Testis (tissue), 3 donors: ENCODE results near the gene DDX54. TPM values are rescaled to one million over a fixed set of nuclear protein-coding genes. Genes with fewer than 3 reads are reported as not detected.

Experiments
- DNase-seq: peaks from one replicate; pipeline ENCODE4 v3.0.0-alpha.2; 2019
- H3K27ac ChIP-seq, 2 donors: fragments of 200-600 bp; sonication (generic); one replicate each; pipeline ENCODE4 v1.5.1; 2019
- H3K27me3 ChIP-seq: fragments of 200-600 bp; sonication (generic); one replicate; pipeline ENCODE4 v1.5.1; 2019
- H3K36me3 ChIP-seq: fragments of 200-600 bp; sonication (generic); one replicate; pipeline ENCODE4 v1.5.1; 2017; ENCODE audit warnings: low read depth; ENCODE audit errors: missing control alignments
- H3K4me1 ChIP-seq: fragments of 200-600 bp; sonication (generic); one replicate; pipeline ENCODE4 v1.5.1; 2019
- H3K4me3 ChIP-seq, 2 donors: fragments of 200-600 bp; sonication (generic); one replicate each; pipeline ENCODE4 v1.5.1; 2017 to 2019
- H3K9me3 ChIP-seq: fragments of 200-600 bp; sonication (generic); one replicate; pipeline ENCODE4 v1.5.1; 2017
- POLR2A ChIP-seq: fragments of 450-650 bp; IDR thresholded peaks from one replicate; pipeline ENCODE4 v1.6.1; 2017; ENCODE audit warnings: antibody characterized with exemption, mild to moderate bottlenecking, moderate library complexity
- WGBS, 2 donors: methylation state at CpG; one replicate each; pipeline ENCODE4 v1.1.5; 2018; 5-methylcytosine and 5-hydroxymethylcytosine counted together
- intact Hi-C: fragments of 100-400 bp; cut with DNase I; formaldehyde crosslinking; loops from one replicate; pipeline ENCODE4 v1.15.1; 2023; ENCODE audit warnings: low total_unique reads
- polyA plus RNA-seq: library from polyadenylated mRNA; stranded (reverse); fragments of 350-450 nt; fragmentation: Illumina TruSeq; extraction: RNeasy Lipid Tissue Mini Kit (QIAGEN cat#74804); gene quantifications from one replicate; pipeline ENCODE4 v1.2.3, GENCODE V29; 2014; ENCODE audit warnings: low read depth, low replicate concordance; ENCODE audit not compliant: insufficient read depth
- total RNA-seq, 2 donors: library from RNA; depleted of rRNA; stranded (reverse); fragments of >200 nt; gene quantifications; one replicate each; pipeline ENCODE4 v1.2.3, GENCODE V29; 2016
- TF ChIP-seq, protein P1 (sequence below), 3 experiments: fragments of 450-650 bp in 2 of 3; fragments of 200-600 bp in 1 of 3; sonication (generic) in 1 of 3; IDR thresholded peaks; one replicate each; pipeline ENCODE4 v1.5.1; 2016 to 2019; ENCODE audit warnings: antibody characterized with exemption in 3 of 3, mild to moderate bottlenecking in 2 of 3, moderate library complexity in 1 of 3

Gene DDX54
- total and polyA plus RNA-seq, 3 donors from 2014 or later, result 40.3 to 63.6 (median 62.4) TPM

DNA sequence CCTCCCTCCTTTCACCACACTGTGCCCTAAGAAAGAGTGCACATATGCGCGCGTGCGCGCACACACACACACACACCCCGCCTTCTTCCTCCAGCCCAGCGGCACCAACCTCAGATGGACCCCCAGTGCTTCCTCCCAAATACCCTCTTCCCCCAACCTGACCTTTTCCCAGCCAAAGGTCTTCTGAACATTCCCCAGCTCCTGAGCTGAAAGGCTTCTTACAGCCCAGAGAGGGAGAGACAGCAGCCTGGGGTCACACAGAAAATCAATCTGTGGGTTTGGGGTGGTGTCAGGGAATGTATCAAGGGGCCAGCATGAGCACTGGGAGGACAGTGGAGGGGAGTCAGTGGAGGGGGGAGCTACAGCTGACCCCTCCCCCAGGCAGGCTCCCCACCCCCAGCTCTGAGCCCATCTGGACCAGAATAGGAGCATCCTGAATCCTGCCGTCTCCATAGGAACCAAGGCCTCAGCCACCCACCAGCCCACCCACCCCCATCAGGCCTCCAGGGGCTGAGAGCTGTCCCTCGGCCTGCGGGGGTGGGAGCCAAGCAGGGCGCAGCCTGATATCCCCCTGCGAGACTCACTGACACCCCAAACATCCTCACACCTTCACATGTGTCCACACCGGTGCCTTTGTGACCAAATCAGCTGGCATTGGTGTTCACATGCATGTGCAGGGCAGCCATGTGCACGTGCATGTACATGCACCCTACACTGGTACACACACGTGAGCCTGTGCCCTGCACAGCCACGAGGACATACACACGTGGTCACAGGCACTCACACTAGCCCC, 55.4 kb downstream of the DDX54 start:
- Histone ChIP-seq H3K36me3 (no peaks in the 10 kb centered on the region), H3K4me1 (no peaks in the 10 kb centered on the region), H3K4me3 (no peak overlapping the region), H3K9me3 (no peaks in the 10 kb centered on the region), H3K27ac (no peak overlapping the region), H3K27me3 (no peaks in the 10 kb centered on the region)
- 82 to 96% methylated on average over 10 to 17 of the region's 17 CpGs for WGBS, 2 donors
- no peak for DNase-seq
- intact Hi-C loops, result no loop called here
- no peak for TF ChIP-seq POLR2A
- TF ChIP-seq, protein P1, sequence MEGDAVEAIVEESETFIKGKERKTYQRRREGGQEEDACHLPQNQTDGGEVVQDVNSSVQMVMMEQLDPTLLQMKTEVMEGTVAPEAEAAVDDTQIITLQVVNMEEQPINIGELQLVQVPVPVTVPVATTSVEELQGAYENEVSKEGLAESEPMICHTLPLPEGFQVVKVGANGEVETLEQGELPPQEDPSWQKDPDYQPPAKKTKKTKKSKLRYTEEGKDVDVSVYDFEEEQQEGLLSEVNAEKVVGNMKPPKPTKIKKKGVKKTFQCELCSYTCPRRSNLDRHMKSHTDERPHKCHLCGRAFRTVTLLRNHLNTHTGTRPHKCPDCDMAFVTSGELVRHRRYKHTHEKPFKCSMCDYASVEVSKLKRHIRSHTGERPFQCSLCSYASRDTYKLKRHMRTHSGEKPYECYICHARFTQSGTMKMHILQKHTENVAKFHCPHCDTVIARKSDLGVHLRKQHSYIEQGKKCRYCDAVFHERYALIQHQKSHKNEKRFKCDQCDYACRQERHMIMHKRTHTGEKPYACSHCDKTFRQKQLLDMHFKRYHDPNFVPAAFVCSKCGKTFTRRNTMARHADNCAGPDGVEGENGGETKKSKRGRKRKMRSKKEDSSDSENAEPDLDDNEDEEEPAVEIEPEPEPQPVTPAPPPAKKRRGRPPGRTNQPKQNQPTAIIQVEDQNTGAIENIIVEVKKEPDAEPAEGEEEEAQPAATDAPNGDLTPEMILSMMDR (IDR thresholded peaks at IDR 0.05), result no peak

DNA sequence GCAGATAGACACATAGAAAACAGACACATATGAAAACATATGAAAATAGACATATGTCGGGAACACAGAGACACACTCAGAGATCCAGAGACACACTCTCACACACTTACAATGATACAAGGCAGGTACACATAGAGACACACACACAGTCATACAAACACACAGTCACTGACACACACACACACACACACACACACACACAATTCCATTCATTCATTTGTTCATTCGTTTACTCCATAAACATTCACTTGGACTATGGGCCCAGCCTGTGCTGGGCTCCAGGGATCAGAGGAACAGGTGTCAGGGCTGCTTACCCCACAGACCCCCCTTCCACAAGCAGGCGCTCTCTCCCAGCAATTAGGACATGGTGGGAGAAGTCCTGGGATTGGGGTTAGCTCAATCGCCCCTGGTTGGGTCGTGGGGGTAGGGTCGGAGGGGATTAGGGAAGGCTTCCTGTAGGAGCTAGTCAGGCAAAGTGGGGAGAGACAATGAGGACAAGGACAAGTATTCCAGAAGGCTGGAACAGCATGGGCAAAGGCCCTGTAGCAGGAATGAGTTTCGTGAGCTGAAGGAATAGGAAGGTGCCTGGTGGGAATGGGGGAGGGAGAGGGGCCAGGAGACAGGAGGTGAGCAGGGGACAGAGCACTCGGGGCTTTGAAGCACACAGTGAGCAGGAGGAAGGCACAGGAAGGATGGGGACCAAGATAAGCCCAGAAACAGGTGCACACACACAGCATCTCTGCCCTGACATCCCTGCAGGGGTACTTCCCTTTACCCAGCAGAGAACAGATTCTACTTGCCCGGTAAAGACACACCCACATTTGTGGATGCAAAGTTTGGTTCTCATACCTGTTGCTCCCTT, 56.2 kb downstream of the DDX54 start:
- no peaks in the 10 kb centered on the region for H3K9me3 ChIP-seq
- H3K4me3 ChIP-seq, result no peak overlapping the region
- intact Hi-C loops, result no loop called here
- DNase-seq, result no peak
- TF ChIP-seq, protein P1 (IDR thresholded peaks at IDR 0.05), result no peak
- TF ChIP-seq POLR2A, result no peak
- WGBS, 2 donors, result 74 to 83% methylated on average over 9 of the region's 9 CpGs
- no peaks in the 10 kb centered on the region for H3K36me3 ChIP-seq
- no peaks in the 10 kb centered on the region for H3K4me1 ChIP-seq
- no peaks in the 10 kb centered on the region for H3K27me3 ChIP-seq
- H3K27ac ChIP-seq, result no peak overlapping the region

DNA sequence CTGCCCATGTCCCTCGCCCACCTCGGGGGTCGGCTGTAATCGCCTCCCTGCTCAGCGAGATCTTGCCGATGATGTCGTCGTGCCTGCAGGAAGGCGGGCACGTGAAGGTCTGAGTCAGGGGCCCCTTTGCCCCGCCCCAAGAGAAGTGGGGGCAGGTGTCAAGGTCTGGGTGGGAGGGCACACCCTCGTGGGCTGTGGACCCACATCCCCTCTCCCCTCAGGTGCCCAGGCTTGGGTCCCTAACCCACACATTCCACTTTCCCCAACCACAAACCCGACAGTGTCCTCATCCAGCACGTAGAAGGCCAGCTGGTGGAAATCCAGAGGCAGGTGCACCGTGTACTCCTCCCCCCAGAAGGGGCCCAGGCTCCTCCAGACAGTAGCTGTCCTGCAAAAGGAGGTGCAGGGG, 57.5 kb downstream of the DDX54 start:
- no peak for TF ChIP-seq POLR2A
- TF ChIP-seq, protein P1 (IDR thresholded peaks at IDR 0.05), result no peak
- intact Hi-C loops, result no loop called here
- Histone ChIP-seq H3K36me3 (no peaks in the 10 kb centered on the region), H3K27me3 (no peaks in the 10 kb centered on the region), H3K4me3 (no peak overlapping the region), H3K9me3 (no peaks in the 10 kb centered on the region), H3K27ac (no peak overlapping the region), H3K4me1 (no peaks in the 10 kb centered on the region)
- 53 to 64% methylated on average over 7 to 15 of the region's 15 CpGs for WGBS, 2 donors
- no peak for DNase-seq

DNA sequence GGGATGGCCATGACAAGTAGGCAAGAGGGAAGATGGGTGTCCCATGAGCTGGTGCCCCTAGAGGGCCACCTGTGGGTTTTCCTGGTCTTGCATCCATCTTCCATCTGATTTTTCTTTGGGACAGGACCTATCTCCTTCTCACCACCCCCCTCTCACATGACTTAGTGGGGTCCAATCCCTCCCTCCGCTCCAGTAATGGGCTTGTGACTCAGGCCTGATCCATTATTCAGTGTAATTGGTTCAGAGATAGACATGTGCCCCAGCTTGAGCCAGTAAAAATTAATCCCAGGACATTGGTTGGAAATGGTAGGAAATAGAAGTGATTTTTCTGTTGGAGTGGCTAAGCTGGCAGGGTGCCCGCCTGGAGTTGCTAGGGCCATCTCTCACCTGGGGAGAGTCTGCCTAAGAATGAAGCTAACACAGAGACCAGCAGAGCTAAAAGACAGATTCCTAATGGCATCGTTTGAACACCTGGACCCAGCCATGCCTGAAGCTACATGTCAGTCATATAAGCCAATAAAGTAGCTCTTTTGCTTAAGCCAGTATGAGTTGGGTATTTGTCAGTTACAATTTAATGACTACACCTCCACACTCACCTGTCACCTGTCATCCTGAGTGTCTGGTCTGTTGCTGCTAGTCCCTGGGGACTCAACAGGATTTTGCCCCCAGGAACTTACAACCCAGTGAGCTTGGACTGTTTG, 64.5 kb downstream of the DDX54 start:
- WGBS, 2 donors, result 83% methylated on average over 2 to 3 of the region's 3 CpGs
- DNase-seq, result no peak
- Histone ChIP-seq H3K4me3 (no peak overlapping the region), H3K4me1 (no peaks in the 10 kb centered on the region), H3K27ac (no peak overlapping the region), H3K36me3 (no peaks in the 10 kb centered on the region), H3K9me3 (no peaks in the 10 kb centered on the region), H3K27me3 (no peaks in the 10 kb centered on the region)
- intact Hi-C loops, result no loop called here
- no peak for TF ChIP-seq POLR2A
- TF ChIP-seq, protein P1 (IDR thresholded peaks at IDR 0.05), result no peak
